Caco-2 (cell line): ENCODE measurements around the gene C8A. TPM values are rescaled to one million over a fixed set of nuclear protein-coding genes. Genes with fewer than 3 reads are reported as not detected.

ENCODE experiments used
- BruUV-seq: library from RNA; stranded (reverse); fragments of 400-500 nt; replicated peaks from 2 replicates; lab custom pipeline; 2021; lab: Mats Ljungman, UMichigan
- CTCF ChIA-PET: fragments of 300-600 bp; sonication (Branson Sonifier 250); formaldehyde crosslinking; loops from one replicate; lab custom pipeline; 2022; ENCODE audit warnings: antibody characterized with exemption; lab: Charles Lee
- POLR2A ChIA-PET: fragments of 300-600 bp; sonication (Branson Sonifier 250); formaldehyde crosslinking; loops from one replicate; lab custom pipeline; 2022; ENCODE audit warnings: antibody characterized with exemption; lab: Charles Lee
- DNase-seq, 2 experiments: peaks; one replicate each; pipeline versions ENCODE4 v3.0.0 to v3.0.0-alpha.2; 2020 to 2022
- H3K27me3 ChIP-seq: replicated peaks from 2 replicates; pipeline ENCODE4 v1.6.0; 2011; ENCODE audit warnings: low read length; ENCODE audit not compliant: control insufficient read depth, insufficient read depth
- H3K36me3 ChIP-seq: 2 replicates; pipeline ENCODE4 v1.5.1; 2011; ENCODE audit warnings: low read length; ENCODE audit not compliant: control insufficient read depth, insufficient read depth
- H3K4me1 ChIP-seq: fragments of 250-450 bp; sonication (Bioruptor Pico); 2 replicates; pipeline ENCODE4 v1.5.1; 2020; ENCODE audit warnings: mild to moderate bottlenecking
- H3K4me3 ChIP-seq: 2 replicates; pipeline ENCODE4 v1.5.1; 2011; ENCODE audit warnings: low read depth, mild to moderate bottlenecking, control low read depth, low read length
- H3K9me3 ChIP-seq: fragments of 250-450 bp; sonication (Bioruptor Pico); 2 replicates; pipeline ENCODE4 v1.5.1; 2020; ENCODE audit warnings: mild to moderate bottlenecking, moderate library complexity
- H3K27ac Mint-ChIP-seq: one replicate; pipeline ENCODE4 v1.8.0; 2022; ENCODE audit warnings: mixed read lengths; ENCODE audit not compliant: unreplicated experiment
- H3K27me3 Mint-ChIP-seq: one replicate; pipeline ENCODE4 v1.8.0; 2022; ENCODE audit warnings: mixed read lengths; ENCODE audit not compliant: insufficient read depth, unreplicated experiment
- H3K36me3 Mint-ChIP-seq: one replicate; pipeline ENCODE4 v1.8.0; 2022; ENCODE audit warnings: mild to moderate bottlenecking, mixed read lengths; ENCODE audit not compliant: insufficient read depth, unreplicated experiment
- H3K4me1 Mint-ChIP-seq: one replicate; pipeline ENCODE4 v1.8.0; 2022; ENCODE audit warnings: low read depth, mixed read lengths; ENCODE audit not compliant: unreplicated experiment
- H3K4me3 Mint-ChIP-seq: one replicate; pipeline ENCODE4 v1.8.0; 2022; ENCODE audit warnings: mild to moderate bottlenecking, moderate library complexity, mixed read lengths; ENCODE audit not compliant: unreplicated experiment
- H3K9me3 Mint-ChIP-seq: one replicate; pipeline ENCODE4 v1.8.0; 2022; ENCODE audit warnings: mixed read lengths; ENCODE audit not compliant: unreplicated experiment
- intact Hi-C: fragments of 100-400 bp; cut with micrococcal nuclease; formaldehyde crosslinking; loops from one replicate; pipeline ENCODE4 v1.10.0; 2022; ENCODE audit not compliant: unreplicated experiment
- total RNA-seq: library from RNA; stranded (reverse); gene quantifications from 2 replicates; pipeline ENCODE4 v1.2.3, GENCODE V29; 2022
- TF ChIP-seq, protein P1 (sequence below), 2 experiments: fragments of 200-600 bp in 1 of 2; IDR thresholded peaks; 1 replicate in 1 of 2; 2 replicates in 1 of 2; pipeline versions ENCODE4 v1.5.1 to v1.8.0; 2011 to 2022; ENCODE audit warnings: antibody characterized with exemption in 1 of 2, control low read depth in 1 of 2, inconsistent platforms in 1 of 2, low read depth in 1 of 2, low read length in 1 of 2, mild to moderate bottlenecking in 1 of 2, moderate library complexity in 1 of 2; ENCODE audit not compliant: insufficient read depth in 1 of 2, severe bottlenecking in 1 of 2, unreplicated experiment in 1 of 2

C8A gene
- total RNA-seq, 1 experiment from 2014 or later, result not detected

GRCh38 chr1:56920591-56921001, 66.0 kb downstream of the C8A start:
- H3K4me3 Mint-ChIP-seq, result no peak overlapping the region
- Histone ChIP-seq H3K9me3 (no peaks in the 10 kb centered on the region), H3K4me1 (peaks cover 9% of the 10 kb centered on the region; the same call in 1 of the 2 replicates), H3K4me3 (no peak overlapping the region), H3K36me3 (no peaks in the 10 kb centered on the region), H3K27me3 (no peaks in the 10 kb centered on the region)
- H3K36me3 Mint-ChIP-seq, result no peaks in the 10 kb centered on the region
- H3K9me3 Mint-ChIP-seq, result no peaks in the 10 kb centered on the region
- H3K4me1 Mint-ChIP-seq, result peaks cover 14% of the 10 kb centered on the region
- DNase-seq, result no peak
- H3K27ac Mint-ChIP-seq, result no peak overlapping the region
- TF ChIP-seq, protein P1, sequence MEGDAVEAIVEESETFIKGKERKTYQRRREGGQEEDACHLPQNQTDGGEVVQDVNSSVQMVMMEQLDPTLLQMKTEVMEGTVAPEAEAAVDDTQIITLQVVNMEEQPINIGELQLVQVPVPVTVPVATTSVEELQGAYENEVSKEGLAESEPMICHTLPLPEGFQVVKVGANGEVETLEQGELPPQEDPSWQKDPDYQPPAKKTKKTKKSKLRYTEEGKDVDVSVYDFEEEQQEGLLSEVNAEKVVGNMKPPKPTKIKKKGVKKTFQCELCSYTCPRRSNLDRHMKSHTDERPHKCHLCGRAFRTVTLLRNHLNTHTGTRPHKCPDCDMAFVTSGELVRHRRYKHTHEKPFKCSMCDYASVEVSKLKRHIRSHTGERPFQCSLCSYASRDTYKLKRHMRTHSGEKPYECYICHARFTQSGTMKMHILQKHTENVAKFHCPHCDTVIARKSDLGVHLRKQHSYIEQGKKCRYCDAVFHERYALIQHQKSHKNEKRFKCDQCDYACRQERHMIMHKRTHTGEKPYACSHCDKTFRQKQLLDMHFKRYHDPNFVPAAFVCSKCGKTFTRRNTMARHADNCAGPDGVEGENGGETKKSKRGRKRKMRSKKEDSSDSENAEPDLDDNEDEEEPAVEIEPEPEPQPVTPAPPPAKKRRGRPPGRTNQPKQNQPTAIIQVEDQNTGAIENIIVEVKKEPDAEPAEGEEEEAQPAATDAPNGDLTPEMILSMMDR (IDR thresholded peaks at IDR 0.05; ENCODE audit: insufficient read depth in 1 of 2, low read depth in 1 of 2, low read length in 1 of 2, severe bottlenecking in 1 of 2, unreplicated experiment in 1 of 2), result no peak
- H3K27me3 Mint-ChIP-seq, result no peaks in the 10 kb centered on the region
- CTCF ChIA-PET, result no interaction called here
- BruUV-seq, result no TSS peak
- intact Hi-C loops, result no loop called here
- POLR2A ChIA-PET, result no interaction called here

DNA sequence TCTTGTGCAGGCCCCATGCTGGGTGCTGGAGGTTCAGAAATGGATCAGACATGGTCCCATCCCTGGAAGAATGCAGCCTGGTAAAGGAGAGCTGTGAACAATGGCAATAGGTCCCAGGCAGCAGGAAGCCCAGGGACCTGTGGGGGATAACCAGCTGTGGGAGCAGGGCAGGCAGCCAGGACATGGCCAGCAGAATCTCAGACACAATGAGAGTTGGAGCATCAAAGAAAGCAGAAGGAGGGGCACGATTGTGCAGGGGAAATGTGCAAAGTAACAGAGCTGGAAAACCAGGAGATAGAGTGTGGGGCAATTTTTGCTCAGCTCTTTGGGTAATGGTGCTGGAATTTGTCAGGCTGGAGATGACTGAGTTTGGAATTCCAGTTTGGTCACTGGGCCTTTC, 66.9 kb downstream of the C8A start:
- H3K27me3 Mint-ChIP-seq, result no peaks in the 10 kb centered on the region
- no peak for DNase-seq
- BruUV-seq, result no TSS peak
- intact Hi-C loops, result no loop called here
- Histone ChIP-seq H3K36me3 (no peaks in the 10 kb centered on the region), H3K4me1 (peaks cover 9% of the 10 kb centered on the region; the same call in 1 of the 2 replicates), H3K9me3 (no peaks in the 10 kb centered on the region), H3K27me3 (no peaks in the 10 kb centered on the region), H3K4me3 (no peak overlapping the region)
- POLR2A ChIA-PET, result no interaction called here
- H3K4me3 Mint-ChIP-seq, result no peak overlapping the region
- TF ChIP-seq, protein P1 (IDR thresholded peaks at IDR 0.05; ENCODE audit: insufficient read depth in 1 of 2, low read depth in 1 of 2, low read length in 1 of 2, severe bottlenecking in 1 of 2, unreplicated experiment in 1 of 2), result no peak
- CTCF ChIA-PET, result no interaction called here
- no peaks in the 10 kb centered on the region for H3K36me3 Mint-ChIP-seq
- no peaks in the 10 kb centered on the region for H3K9me3 Mint-ChIP-seq
- H3K27ac Mint-ChIP-seq, result no peak overlapping the region
- peaks cover 14% of the 10 kb centered on the region for H3K4me1 Mint-ChIP-seq

GRCh38 chr1:56922070-56922469, 67.5 kb downstream of the C8A start:
- Mint-ChIP-seq H3K27ac (no peak overlapping the region), H3K4me1 (peaks cover 14% of the 10 kb centered on the region), H3K4me3 (no peak overlapping the region), H3K9me3 (no peaks in the 10 kb centered on the region), H3K27me3 (no peaks in the 10 kb centered on the region), H3K36me3 (no peaks in the 10 kb centered on the region)
- Histone ChIP-seq H3K4me1 (peaks cover 9% of the 10 kb centered on the region; the same call in 1 of the 2 replicates), H3K4me3 (no peak overlapping the region), H3K27me3 (no peaks in the 10 kb centered on the region), H3K9me3 (no peaks in the 10 kb centered on the region), H3K36me3 (no peaks in the 10 kb centered on the region)
- intact Hi-C loops, result no loop called here
- ChIA-PET CTCF (no interaction called here), POLR2A (no interaction called here)
- no peak for DNase-seq
- TF ChIP-seq, protein P1 (IDR thresholded peaks at IDR 0.05; ENCODE audit: insufficient read depth in 1 of 2, low read depth in 1 of 2, low read length in 1 of 2, severe bottlenecking in 1 of 2, unreplicated experiment in 1 of 2), result no peak
- BruUV-seq, result no TSS peak
